Adrenal gland (tissue), 5 donors: Measurements from ENCODE around the gene SPOCK1.

Source experiments
- POLR2A ChIP-seq, 2 donors: fragments of 450-650 bp; IDR thresholded peaks; one replicate each; pipeline ENCODE4 v1.6.1; 2017; ENCODE audit warnings: antibody characterized with exemption in 2 of 2, mild to moderate bottlenecking in 2 of 2, moderate library complexity in 1 of 2
- TF ChIP-seq, protein P1 (sequence below), 6 experiments: fragments of 450-650 bp in 4 of 6; fragments of 200-600 bp in 2 of 6; sonication (generic) in 1 of 6; IDR thresholded peaks; 1 replicate in 5 of 6; 2 replicates in 1 of 6; pipeline versions ENCODE4 v1.5.1 to v1.8.0; 2016 to 2021; ENCODE audit warnings: antibody characterized with exemption in 6 of 6, mild to moderate bottlenecking in 2 of 6, moderate library complexity in 1 of 6
- donor health status: DM: no; HTN: no; CAD: no.

DNA sequence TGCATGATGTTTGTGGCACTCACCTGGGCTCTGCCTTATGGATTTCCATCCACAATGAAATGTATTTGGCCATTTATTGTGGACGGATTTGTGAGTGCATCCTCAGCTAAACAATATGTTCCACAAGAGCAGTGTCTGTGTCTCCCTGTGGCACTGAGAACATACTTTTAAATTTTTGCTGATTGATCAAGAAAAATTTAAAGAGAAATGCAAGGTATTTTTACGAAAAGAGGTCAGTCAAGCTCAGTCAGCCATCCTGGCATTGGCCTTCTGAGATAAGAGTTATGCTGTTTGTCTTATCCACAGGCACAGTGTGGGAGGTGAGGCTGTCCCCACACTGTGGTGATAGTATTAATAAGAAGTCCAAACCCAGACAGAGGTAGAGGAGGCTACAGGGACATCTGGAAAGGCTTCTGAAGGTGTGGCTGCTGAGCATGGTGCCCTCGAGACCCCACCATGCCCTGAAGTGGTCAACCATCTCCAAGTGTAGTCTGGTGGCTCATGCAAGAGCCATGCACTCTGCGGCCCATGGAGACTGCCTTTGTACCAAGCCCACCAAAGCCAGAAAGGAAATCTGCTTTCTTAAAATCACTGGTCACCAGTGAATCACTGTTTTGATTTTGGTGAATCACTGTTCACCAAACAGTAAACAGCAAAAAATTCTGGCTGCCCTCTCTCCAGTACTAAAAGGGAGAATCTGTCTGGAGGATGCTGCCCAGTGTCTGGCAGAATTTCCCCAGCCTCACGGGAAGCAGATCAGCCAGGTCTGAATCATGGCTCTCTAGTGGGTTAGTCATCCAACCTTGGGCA lies 28.8 kb downstream of the SPOCK1 start:
- TF ChIP-seq, protein P1, sequence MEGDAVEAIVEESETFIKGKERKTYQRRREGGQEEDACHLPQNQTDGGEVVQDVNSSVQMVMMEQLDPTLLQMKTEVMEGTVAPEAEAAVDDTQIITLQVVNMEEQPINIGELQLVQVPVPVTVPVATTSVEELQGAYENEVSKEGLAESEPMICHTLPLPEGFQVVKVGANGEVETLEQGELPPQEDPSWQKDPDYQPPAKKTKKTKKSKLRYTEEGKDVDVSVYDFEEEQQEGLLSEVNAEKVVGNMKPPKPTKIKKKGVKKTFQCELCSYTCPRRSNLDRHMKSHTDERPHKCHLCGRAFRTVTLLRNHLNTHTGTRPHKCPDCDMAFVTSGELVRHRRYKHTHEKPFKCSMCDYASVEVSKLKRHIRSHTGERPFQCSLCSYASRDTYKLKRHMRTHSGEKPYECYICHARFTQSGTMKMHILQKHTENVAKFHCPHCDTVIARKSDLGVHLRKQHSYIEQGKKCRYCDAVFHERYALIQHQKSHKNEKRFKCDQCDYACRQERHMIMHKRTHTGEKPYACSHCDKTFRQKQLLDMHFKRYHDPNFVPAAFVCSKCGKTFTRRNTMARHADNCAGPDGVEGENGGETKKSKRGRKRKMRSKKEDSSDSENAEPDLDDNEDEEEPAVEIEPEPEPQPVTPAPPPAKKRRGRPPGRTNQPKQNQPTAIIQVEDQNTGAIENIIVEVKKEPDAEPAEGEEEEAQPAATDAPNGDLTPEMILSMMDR (IDR thresholded peaks at IDR 0.05): no peak
- TF ChIP-seq POLR2A (IDR thresholded peaks at IDR 0.05): no peak
